GM18907 (cell line): Measurements from ENCODE around the gene SUSD1.
"Not testable (repeated sequence)": the region's sequence is repeated elsewhere in the genome, so short reads cannot be mapped to it uniquely, and the experiment has no call there.

Experiments
- ATAC-seq: cut with Tn5 transposase; IDR thresholded peaks from one replicate; pipeline ENCODE4 v1.9.1; 2021; ENCODE audit warnings: mild to moderate bottlenecking, moderate library complexity; ENCODE audit not compliant: unreplicated experiment

SUSD1 gene

DNA sequence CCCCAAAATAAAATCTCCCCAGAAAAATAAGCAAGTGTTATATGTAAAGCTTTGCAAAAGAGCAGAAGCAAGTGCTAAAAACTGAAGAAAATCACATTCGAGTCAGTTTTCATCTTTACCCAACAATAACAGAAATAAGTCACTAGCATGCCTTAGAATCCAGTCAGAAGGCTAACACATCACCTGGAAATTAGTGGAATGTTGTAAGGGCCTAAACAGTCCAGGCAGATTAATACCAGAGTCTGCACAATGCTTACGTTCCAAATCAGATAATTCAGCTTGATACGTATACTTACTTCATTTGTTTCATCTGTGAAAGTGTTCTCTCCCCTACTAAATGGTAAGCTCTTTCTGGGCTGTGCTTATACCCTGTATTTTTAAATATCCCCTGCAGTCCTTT is 42.7 kb downstream of the SUSD1 start:
- ATAC-seq: no peak

- ATAC-seq: no peak
Measured at GRCh38 chr9:112130997-112131396, 44.1 kb downstream of the SUSD1 start.

- no peak for ATAC-seq
Measured at GRCh38 chr9:112130347-112130746, 44.8 kb downstream of the SUSD1 start.

- ATAC-seq: no peak
Measured at GRCh38 chr9:112129246-112129645, 45.9 kb downstream of the SUSD1 start.

GRCh38 chr9:112128399-112128798 is 46.7 kb downstream of the SUSD1 start:
- not testable (repeated sequence) for ATAC-seq

- no peak for ATAC-seq
Measured at GRCh38 chr9:112127281-112127680, 47.8 kb downstream of the SUSD1 start.

DNA sequence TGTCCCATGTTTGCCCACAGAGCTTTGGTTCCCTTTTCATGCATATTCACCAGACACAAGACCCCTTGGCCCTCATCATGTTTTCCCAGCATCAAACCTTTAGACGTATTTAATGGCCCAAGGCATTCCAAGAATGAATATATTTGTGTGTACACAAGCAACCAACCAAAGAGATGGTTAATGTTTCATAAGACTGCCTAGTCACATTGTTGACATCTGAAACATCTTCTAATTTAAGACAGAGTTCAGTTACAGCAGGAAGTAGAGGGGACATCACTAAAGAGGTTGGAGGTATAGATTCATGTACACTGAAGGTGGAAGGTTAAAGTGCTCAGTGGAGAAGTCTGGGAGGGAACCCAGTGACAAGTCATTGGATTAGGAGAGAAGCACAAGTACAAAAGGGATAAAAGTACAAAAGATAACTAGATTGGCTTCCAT is 49.1 kb downstream of the SUSD1 start:
- no peak for ATAC-seq

DNA sequence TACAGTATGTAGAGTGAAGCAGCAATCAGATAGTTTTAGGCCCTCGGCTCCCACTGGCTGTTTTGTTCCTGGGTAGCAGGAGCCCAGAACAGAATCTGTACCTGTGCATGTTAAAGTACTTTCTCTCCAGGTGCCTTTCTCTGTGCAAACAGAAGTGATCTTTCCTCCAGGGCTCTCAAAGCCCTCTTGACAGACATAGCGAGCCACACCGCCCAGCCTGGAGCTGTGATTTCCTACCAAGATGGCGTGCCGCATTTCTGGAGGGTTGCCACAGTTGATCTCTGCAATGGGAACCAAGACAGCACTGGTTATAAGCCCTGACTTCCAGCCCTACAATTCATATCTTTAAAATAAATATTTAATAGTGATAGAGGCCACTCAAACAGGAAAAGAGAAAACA is 50.9 kb downstream of the SUSD1 start:
- no peak for ATAC-seq

GRCh38 chr9:112121633-112122032 is 53.5 kb downstream of the SUSD1 start:
- ATAC-seq: no peak

DNA sequence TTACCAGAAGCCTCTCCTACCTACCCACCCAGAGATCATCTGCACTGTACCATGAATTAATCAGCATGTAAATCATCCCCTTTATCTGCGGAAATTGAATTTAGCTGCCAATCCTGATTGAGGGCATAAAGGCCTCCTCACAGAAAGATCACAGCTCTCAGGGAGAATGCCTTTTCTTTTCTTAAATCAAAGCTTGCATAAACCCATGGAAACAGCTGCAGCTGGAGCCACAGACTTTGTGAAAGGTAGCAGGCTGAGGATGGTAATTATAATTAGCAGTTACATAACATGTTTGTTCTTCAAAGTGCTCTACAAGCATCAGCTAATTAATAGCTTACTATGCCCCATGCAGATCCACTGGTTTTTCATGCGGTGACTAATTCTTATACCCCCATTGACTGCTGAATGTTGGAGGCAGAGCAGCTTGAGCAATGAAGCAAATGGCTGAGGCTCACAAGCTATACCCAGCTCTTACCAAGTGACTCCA is 54.6 kb downstream of the SUSD1 start:
- ATAC-seq: no peak

DNA sequence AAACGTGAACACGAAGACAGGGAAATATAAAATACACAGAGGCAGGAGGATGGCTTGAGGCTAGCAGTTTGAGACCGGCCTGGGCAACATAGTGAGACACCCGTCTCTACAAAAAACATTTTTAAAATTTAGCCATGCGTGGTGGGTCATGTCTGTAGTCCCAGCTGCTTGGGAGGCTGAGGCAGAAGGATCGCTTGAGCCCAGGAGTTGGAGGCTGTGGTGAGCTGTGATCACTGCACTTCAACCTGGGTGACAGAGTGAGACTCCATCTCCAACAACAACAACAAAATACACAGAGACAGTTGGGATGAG is 55.1 kb downstream of the SUSD1 start:
- ATAC-seq: no peak

GRCh38 chr9:112119225-112120029 is 55.7 kb downstream of the SUSD1 start:
- no peak for ATAC-seq

DNA sequence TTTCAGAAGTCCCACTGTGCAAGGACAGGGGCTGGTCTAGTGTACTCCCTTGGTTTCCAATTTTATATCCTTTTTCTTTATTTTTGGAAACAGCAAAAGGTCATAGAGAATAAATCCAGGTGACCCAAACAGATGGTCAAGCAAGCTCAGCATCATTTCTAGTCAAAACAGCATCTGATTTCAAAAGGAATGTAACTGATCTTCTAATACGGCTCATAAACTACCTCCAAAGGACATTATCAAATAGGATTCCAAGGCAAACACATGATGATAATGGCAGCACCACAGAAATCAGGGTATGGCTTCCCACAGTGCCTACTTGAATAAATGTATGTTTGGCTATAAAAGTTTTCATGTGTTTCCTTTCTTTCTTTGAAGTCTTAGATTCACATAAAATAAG is 57.1 kb downstream of the SUSD1 start:
- no peak for ATAC-seq

GRCh38 chr9:112115970-112116753 is 58.9 kb downstream of the SUSD1 start:
- no peak for ATAC-seq

- ATAC-seq: no peak
Measured at GRCh38 chr9:112115109-112115508, 60.0 kb downstream of the SUSD1 start.

- no peak for ATAC-seq
Measured at GRCh38 chr9:112112941-112113681, 62.0 kb downstream of the SUSD1 start.

DNA sequence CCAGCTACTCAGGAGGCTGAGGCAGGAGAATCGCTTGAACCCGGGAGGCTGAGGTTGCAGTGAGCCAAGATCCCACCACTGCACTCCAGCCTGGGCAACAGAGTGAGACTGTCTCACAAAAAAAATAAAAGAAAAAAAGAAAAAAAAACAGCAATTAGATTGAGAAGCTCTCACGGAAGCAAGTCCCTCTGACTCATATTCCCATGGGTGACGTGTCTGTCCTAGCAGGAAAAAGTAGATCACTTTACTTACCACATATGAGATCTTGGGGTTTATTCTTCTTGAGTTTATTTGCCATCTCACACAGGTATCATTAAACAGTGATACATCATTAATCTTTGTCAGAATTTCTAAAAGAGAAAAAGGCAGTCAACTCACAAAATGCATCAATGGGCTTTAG is 62.6 kb downstream of the SUSD1 start:
- no peak for ATAC-seq

DNA sequence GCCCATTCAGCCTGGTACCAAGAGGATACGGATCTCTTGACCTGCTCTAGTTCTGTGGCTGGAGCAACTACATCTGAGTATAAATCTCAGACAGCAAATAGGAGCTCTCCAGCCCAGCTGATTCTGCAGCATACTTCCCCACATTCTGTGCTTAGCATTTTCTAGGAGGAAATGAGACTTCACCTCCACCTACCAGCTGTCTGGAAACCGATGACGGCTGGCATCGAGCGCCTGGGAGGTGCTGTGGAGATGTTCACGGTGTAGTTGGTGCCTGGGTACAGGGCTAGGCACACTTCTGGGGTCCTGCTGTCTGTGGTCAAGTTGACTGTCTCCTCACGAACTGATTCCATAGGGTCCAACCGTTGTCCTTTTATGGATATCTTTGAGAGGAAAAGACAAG is 63.6 kb downstream of the SUSD1 start:
- no peak for ATAC-seq

DNA sequence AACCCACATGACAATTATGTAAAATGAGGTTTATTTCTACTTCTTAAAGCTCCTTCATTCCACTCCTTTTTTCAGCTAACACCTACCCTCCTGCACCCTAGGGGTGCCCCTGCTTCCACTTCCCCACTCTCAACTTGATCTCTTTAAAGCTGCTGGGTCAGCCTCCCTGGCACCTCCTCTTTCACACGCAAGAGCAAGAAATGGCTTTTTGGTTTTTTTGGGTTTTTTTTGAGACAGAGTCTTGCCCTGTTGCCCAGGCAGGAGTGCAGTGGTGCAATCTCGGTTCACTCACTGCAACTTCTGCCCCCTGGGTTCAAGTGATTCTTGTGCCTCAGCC is 64.4 kb downstream of the SUSD1 start:
- no peak for ATAC-seq

DNA sequence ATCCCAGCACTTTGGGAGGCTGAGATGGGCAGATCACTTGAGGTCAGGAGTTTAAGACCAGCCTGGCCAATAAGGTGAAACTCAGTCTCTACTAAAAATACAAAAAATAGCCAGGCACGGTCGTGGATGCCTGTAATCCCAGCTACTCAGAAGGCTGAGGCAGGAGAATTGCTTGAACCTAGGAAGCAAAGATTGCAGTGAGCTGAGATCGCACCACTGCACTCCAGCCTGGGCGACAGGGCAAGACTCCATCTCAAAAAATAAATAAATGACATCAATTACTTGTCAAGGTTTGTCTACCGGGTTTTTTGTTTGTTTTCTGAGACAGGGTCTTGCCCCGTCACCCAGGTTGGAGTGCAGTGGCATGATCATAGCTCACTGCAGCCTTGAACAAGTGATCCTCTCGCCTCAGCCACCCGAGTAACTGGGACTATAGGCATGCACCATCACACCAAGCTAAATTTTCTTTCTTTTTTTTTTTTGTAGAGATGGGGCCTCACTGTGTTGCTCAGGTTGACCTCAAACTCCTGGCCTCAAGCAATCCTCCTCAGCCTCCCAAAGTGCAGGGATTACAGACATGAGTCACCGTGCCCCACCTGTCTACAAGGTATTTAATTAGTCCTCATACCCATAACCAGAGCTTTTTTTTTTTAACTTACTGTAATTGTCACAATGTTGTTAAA is 64.9 kb downstream of the SUSD1 start:
- ATAC-seq: no peak

- no peak for ATAC-seq
Measured at GRCh38 chr9:112104901-112105300, 70.2 kb downstream of the SUSD1 start.
